HG02943 (cell line): Measurements from ENCODE around the gene CNGA4.
"Not testable (repeated sequence)": the region's sequence is repeated elsewhere in the genome, so short reads cannot be mapped to it uniquely, and the experiment has no call there.

ENCODE experiments used
- ATAC-seq: cut with Tn5 transposase; IDR thresholded peaks from one replicate; pipeline ENCODE4 v1.9.1; 2021; ENCODE audit warnings: mild to moderate bottlenecking, low read depth, moderate library complexity; ENCODE audit not compliant: unreplicated experiment

CNGA4 gene

DNA sequence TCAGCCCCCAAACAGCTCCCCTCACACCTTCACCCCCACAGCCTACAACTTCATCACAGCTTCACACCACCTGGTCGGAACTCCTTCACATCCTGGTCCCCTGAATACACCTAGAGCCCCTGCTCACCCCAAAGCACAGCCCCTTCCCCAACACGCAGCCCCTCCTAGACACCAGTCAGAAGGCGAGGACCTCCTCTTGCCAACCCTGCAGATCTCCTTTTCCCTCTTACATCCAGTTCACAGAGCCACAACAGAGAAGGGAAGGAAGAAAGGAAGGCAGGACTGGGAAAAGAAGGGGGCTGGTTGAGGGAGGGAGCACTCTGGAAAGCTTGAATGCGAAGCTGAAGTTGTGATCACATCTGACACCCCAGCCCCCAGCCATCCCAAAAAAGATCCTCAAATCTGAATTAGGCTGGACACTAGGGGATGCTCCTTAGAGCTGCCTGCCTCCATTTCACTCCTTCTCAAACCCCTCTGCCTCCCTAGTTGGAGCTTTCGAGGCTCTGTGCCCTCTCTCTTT lies 21.4 kb downstream of the CNGA4 start:
- ATAC-seq: no peak

- no peak for ATAC-seq
These were observed 24.8 kb downstream of the CNGA4 start for GRCh38 chr11:6263662-6264061.

DNA sequence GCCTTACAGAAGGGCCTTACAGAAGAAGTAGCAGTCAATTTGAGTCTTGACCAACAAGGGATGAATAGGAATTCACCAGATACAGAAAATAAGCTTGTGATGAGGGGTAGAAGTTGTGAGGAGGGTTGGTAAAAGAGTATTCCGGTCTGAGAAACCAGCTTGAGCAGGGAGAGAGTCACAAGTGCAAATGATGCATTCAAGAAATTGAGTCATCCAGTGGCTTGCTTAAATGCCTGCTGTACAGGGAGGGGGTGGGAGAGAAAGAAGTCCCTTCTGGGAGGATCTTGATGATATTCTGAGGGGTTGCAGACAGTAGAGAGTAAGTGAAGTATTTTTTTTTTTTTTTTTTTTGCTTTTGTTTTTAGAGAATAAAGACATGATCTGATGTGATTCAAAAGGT lies 29.9 kb downstream of the CNGA4 start:
- no peak for ATAC-seq

- no peak for ATAC-seq
These were observed 31.1 kb downstream of the CNGA4 start for GRCh38 chr11:6269994-6270393.

DNA sequence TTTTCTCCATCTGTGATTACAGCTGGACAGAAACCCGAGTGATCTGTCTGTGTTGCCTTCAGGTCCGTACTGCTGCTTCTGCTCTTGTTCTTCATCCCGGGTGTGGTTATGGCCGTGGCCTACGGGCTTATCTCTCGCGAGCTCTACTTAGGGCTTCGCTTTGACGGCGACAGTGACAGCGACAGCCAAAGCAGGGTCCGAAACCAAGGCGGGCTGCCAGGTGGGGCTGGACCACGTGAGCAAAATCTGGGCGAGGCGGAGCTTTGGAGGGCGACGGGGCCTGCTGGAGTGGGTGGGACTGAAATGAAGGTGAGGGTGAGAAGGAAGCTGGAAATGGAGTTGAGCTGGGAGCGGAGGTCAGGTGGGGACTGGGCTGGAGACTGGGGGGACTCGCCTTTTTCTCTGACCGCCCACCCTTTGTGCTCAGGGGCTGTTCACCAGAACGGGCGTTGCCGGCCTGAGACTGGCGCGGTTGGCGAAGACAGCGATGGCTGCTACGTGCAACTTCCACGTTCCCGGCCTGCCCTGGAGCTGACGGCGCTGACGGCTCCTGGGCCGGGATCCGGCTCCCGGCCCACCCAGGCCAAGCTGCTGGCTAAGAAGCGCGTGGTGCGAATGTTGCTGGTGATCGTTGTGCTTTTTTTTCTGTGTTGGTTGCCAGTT lies 31.8 kb downstream of the CNGA4 start:
- ATAC-seq: no peak

- no peak for ATAC-seq
These were observed 32.7 kb downstream of the CNGA4 start for GRCh38 chr11:6271598-6271997.

- ATAC-seq: no peak
These were observed 34.3 kb downstream of the CNGA4 start for GRCh38 chr11:6273188-6273587.

GRCh38 chr11:6280809-6281208 lies 41.9 kb downstream of the CNGA4 start:
- ATAC-seq: not testable (repeated sequence)

- ATAC-seq: no peak
These were observed 44.6 kb downstream of the CNGA4 start for GRCh38 chr11:6283453-6284023.

GRCh38 chr11:6284250-6284649 lies 45.4 kb downstream of the CNGA4 start:
- no peak for ATAC-seq

- ATAC-seq: no peak
These were observed 46.1 kb downstream of the CNGA4 start for GRCh38 chr11:6285019-6285418.
